Gastrocnemius medialis (tissue), 4 donors: Measurements from ENCODE around the gene TTR.

Experiments
- POLR2A ChIP-seq, 2 donors: fragments of 450-650 bp; IDR thresholded peaks; one replicate each; pipeline ENCODE4 v1.6.1; 2017; ENCODE audit warnings: antibody characterized with exemption in 2 of 2, mild to moderate bottlenecking in 2 of 2, moderate library complexity in 2 of 2
- TF ChIP-seq, protein P1 (sequence below), 5 experiments: fragments of 450-650 bp in 3 of 5; fragments of 200-600 bp in 2 of 5; sonication (generic) in 2 of 5; IDR thresholded peaks in 4 of 5; conservative IDR thresholded peaks in 1 of 5; 1 replicate in 4 of 5; 2 replicates in 1 of 5; pipeline ENCODE4 v1.5.1; 2016 to 2019; ENCODE audit warnings: antibody characterized with exemption in 5 of 5, mild to moderate bottlenecking in 3 of 5, moderate library complexity in 3 of 5

GRCh38 chr18:31551883-31552282 lies 39.8 kb upstream of the TTR start:
- TF ChIP-seq, protein P1, sequence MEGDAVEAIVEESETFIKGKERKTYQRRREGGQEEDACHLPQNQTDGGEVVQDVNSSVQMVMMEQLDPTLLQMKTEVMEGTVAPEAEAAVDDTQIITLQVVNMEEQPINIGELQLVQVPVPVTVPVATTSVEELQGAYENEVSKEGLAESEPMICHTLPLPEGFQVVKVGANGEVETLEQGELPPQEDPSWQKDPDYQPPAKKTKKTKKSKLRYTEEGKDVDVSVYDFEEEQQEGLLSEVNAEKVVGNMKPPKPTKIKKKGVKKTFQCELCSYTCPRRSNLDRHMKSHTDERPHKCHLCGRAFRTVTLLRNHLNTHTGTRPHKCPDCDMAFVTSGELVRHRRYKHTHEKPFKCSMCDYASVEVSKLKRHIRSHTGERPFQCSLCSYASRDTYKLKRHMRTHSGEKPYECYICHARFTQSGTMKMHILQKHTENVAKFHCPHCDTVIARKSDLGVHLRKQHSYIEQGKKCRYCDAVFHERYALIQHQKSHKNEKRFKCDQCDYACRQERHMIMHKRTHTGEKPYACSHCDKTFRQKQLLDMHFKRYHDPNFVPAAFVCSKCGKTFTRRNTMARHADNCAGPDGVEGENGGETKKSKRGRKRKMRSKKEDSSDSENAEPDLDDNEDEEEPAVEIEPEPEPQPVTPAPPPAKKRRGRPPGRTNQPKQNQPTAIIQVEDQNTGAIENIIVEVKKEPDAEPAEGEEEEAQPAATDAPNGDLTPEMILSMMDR (IDR thresholded peaks at IDR 0.05 in 4 of 5, conservative IDR thresholded peaks at IDR 0.05 in 1 of 5): no peak
- no peak for TF ChIP-seq POLR2A (IDR thresholded peaks at IDR 0.05)
